ENCODE measurements around the gene QARS1.

QARS1 gene

DNA sequence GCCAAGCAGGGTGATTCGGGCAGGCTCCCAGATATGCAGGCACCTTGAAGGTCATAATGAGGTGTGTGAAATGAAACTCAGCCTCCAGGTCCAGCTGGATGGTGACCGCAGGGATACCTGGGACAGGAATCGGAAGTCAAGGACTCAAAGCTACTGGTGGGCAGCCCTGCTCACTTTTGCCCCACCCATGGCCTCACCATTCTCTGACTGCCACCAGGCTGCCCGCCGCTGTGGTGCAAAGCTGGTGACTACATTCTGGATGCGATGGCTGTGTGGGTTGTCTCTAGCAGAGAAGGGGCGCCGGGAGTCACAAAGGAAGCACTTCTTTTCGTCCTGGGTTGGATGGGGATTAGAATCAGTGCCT lies 27.5 kb upstream of the QARS1 start:
- Histone ChIP-seq H3K4me2 (ENCODE audit: low read length) (no peak overlapping the region), H3K27me3 (ENCODE audit: insufficient read depth, low read length) (peaks cover 4% of the 10 kb centered on the region; the same call in 1 of the 2 replicates), H3K36me3 (ENCODE audit: insufficient read depth, low read length) (no peaks in the 10 kb centered on the region), H3F3A (ENCODE audit: insufficient read depth, low read length) (no peaks in the 10 kb centered on the region), H2AFZ (ENCODE audit: low read length) (no peak overlapping the region), H3K27ac (ENCODE audit: low read depth, low read length, poor library complexity, severe bottlenecking) (no peak overlapping the region), H3K4me3 (ENCODE audit: low read depth, low read length, poor library complexity, severe bottlenecking) (no peak overlapping the region), H3K9me2 (ENCODE audit: low read depth, low read length) (no peaks in the 10 kb centered on the region), H4K20me1 (ENCODE audit: insufficient read depth, low read length) (no peaks in the 10 kb centered on the region), H3K9me3 (ENCODE audit: low read length) (no peaks in the 10 kb centered on the region), H3K79me2 (ENCODE audit: insufficient read depth, low read length) (no peaks in the 10 kb centered on the region), H3K4me1 (ENCODE audit: insufficient read depth, low read length, severe bottlenecking) (no peaks in the 10 kb centered on the region), H3K9ac (ENCODE audit: low read length) (no peak overlapping the region)
- TF ChIP-seq, protein P1, sequence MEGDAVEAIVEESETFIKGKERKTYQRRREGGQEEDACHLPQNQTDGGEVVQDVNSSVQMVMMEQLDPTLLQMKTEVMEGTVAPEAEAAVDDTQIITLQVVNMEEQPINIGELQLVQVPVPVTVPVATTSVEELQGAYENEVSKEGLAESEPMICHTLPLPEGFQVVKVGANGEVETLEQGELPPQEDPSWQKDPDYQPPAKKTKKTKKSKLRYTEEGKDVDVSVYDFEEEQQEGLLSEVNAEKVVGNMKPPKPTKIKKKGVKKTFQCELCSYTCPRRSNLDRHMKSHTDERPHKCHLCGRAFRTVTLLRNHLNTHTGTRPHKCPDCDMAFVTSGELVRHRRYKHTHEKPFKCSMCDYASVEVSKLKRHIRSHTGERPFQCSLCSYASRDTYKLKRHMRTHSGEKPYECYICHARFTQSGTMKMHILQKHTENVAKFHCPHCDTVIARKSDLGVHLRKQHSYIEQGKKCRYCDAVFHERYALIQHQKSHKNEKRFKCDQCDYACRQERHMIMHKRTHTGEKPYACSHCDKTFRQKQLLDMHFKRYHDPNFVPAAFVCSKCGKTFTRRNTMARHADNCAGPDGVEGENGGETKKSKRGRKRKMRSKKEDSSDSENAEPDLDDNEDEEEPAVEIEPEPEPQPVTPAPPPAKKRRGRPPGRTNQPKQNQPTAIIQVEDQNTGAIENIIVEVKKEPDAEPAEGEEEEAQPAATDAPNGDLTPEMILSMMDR (IDR thresholded peaks at IDR 0.05; ENCODE audit: low read length), result no peak
- TF ChIP-seq EZH2 (IDR thresholded peaks at IDR 0.05; ENCODE audit: borderline replicate concordance, low read length), result no peak

DNA sequence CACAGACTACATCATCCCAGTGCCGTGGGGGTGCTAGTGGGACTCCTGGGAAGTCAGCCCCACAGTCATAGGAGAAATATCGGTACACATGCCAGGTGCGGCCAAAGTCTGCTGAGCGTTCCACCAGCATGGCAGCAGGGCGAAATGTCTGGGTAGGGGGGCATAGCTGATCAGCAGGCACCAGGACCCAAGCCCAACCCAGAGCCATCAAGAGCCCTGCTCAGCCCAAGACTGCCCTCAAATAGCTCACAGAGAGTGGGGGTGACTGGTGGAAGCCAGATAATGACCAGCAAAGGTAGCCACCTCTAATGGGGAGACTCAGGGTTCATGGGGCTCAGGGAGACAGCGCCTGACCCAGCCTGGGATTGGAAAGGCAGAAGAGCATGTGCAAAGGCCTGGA lies 27.0 kb upstream of the QARS1 start:
- Histone ChIP-seq H3K9me2 (ENCODE audit: low read depth, low read length) (no peaks in the 10 kb centered on the region), H3K27me3 (ENCODE audit: insufficient read depth, low read length) (peaks cover 4% of the 10 kb centered on the region; the same call in 1 of the 2 replicates), H3K4me1 (ENCODE audit: insufficient read depth, low read length, severe bottlenecking) (no peaks in the 10 kb centered on the region), H4K20me1 (ENCODE audit: insufficient read depth, low read length) (no peaks in the 10 kb centered on the region), H3K27ac (ENCODE audit: low read depth, low read length, poor library complexity, severe bottlenecking) (no peak overlapping the region), H2AFZ (ENCODE audit: low read length) (no peak overlapping the region), H3F3A (ENCODE audit: insufficient read depth, low read length) (no peaks in the 10 kb centered on the region), H3K9ac (ENCODE audit: low read length) (no peak overlapping the region), H3K4me2 (ENCODE audit: low read length) (no peak overlapping the region), H3K9me3 (ENCODE audit: low read length) (no peaks in the 10 kb centered on the region), H3K79me2 (ENCODE audit: insufficient read depth, low read length) (no peaks in the 10 kb centered on the region), H3K36me3 (ENCODE audit: insufficient read depth, low read length) (no peaks in the 10 kb centered on the region), H3K4me3 (ENCODE audit: low read depth, low read length, poor library complexity, severe bottlenecking) (no peak overlapping the region)
- TF ChIP-seq EZH2 (IDR thresholded peaks at IDR 0.05; ENCODE audit: borderline replicate concordance, low read length), result no peak
- TF ChIP-seq, protein P1 (IDR thresholded peaks at IDR 0.05; ENCODE audit: low read length), result no peak

GRCh38 chr3:49131040-49131439 lies 26.5 kb upstream of the QARS1 start:
- Histone ChIP-seq H3K36me3 (ENCODE audit: insufficient read depth, low read length) (no peaks in the 10 kb centered on the region), H3K9me3 (ENCODE audit: low read length) (no peaks in the 10 kb centered on the region)

More at GRCh38 chr3:49131040-49131439, 26.5 kb upstream of the QARS1 start:
- no peak overlapping the region for H3K4me3 ChIP-seq (ENCODE audit: low read depth, low read length, poor library complexity, severe bottlenecking)
- peaks cover 4% of the 10 kb centered on the region; the same call in 1 of the 2 replicates for H3K27me3 ChIP-seq (ENCODE audit: insufficient read depth, low read length)
- no peak overlapping the region for H2AFZ ChIP-seq (ENCODE audit: low read length)
- H3K4me1 ChIP-seq (ENCODE audit: insufficient read depth, low read length, severe bottlenecking), result no peaks in the 10 kb centered on the region
- TF ChIP-seq, protein P1 (IDR thresholded peaks at IDR 0.05; ENCODE audit: low read length), result no peak
- no peak for TF ChIP-seq EZH2 (IDR thresholded peaks at IDR 0.05; ENCODE audit: borderline replicate concordance, low read length)
- H3F3A ChIP-seq (ENCODE audit: insufficient read depth, low read length), result no peaks in the 10 kb centered on the region
- no peak overlapping the region for H3K9ac ChIP-seq (ENCODE audit: low read length)
- no peak overlapping the region for H3K4me2 ChIP-seq (ENCODE audit: low read length)
- H4K20me1 ChIP-seq (ENCODE audit: insufficient read depth, low read length), result no peaks in the 10 kb centered on the region
- H3K27ac ChIP-seq (ENCODE audit: low read depth, low read length, poor library complexity, severe bottlenecking), result no peak overlapping the region
- H3K79me2 ChIP-seq (ENCODE audit: insufficient read depth, low read length), result no peaks in the 10 kb centered on the region
- no peaks in the 10 kb centered on the region for H3K9me2 ChIP-seq (ENCODE audit: low read depth, low read length)
